OCI-LY7 (cell line): ENCODE data around the gene ZSCAN26.

Source experiments
- CTCF ChIP-seq: fragments of 200-600 bp; sonication (generic); conservative IDR thresholded peaks from 2 replicates; pipeline ENCODE4 v1.5.1; 2014; ENCODE audit warnings: mild to moderate bottlenecking, antibody characterized with exemption, low read length, moderate library complexity, mixed read lengths
- EZH2phosphoT487 ChIP-seq: fragments of 200-600 bp; sonication (generic); IDR thresholded peaks from 2 replicates; pipeline ENCODE4 v1.6.1; 2018; ENCODE audit warnings: low read depth, borderline replicate concordance, mild to moderate bottlenecking, mixed run types, antibody characterized with exemption, low read length, moderate library complexity, mixed read lengths

GRCh38 chr6:28282926-28283325 is 16.0 kb downstream of the ZSCAN26 start:
- no peak for TF ChIP-seq CTCF
- no peak for TF ChIP-seq EZH2phosphoT487
